ENCODE data around the gene MRPS21.

DNA sequence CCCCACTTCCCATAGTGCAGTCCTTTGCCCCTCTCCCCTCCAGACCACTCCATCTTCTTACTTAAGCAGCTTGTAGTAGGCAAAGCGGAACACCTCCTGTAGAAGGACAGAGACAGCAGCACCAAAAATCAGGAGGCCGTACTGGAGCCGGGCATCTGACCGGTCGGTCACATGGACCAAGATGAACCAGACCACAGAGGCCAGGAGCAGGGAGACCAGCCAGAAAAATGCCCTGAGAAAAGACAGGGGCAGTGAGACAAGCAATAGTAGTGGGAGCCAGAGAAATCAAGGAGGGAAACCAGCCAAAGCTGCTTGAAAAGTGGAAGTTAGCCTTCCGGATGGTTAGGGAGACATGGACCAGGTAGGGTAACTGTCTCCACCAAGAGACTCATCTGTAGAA is 25.8 kb upstream of the MRPS21 start:
- TF ChIP-seq, protein P1, sequence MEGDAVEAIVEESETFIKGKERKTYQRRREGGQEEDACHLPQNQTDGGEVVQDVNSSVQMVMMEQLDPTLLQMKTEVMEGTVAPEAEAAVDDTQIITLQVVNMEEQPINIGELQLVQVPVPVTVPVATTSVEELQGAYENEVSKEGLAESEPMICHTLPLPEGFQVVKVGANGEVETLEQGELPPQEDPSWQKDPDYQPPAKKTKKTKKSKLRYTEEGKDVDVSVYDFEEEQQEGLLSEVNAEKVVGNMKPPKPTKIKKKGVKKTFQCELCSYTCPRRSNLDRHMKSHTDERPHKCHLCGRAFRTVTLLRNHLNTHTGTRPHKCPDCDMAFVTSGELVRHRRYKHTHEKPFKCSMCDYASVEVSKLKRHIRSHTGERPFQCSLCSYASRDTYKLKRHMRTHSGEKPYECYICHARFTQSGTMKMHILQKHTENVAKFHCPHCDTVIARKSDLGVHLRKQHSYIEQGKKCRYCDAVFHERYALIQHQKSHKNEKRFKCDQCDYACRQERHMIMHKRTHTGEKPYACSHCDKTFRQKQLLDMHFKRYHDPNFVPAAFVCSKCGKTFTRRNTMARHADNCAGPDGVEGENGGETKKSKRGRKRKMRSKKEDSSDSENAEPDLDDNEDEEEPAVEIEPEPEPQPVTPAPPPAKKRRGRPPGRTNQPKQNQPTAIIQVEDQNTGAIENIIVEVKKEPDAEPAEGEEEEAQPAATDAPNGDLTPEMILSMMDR (IDR thresholded peaks at IDR 0.05; ENCODE audit: low read depth, low read length) = no peak
- TF ChIP-seq MYC (IDR thresholded peaks at IDR 0.05; ENCODE audit: low read depth, low read length) = no peak
- no peak for TF ChIP-seq POLR2A (IDR thresholded peaks at IDR 0.05; ENCODE audit: extremely low read depth, insufficient read length)
- TF ChIP-seq, protein P2, sequence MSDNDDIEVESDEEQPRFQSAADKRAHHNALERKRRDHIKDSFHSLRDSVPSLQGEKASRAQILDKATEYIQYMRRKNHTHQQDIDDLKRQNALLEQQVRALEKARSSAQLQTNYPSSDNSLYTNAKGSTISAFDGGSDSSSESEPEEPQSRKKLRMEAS (IDR thresholded peaks at IDR 0.05; ENCODE audit: low read depth, low read length) = no peak

All from NB4 (cell line).